GM21825 (cell line): ENCODE measurements around the gene GRAMD2A.
"Not testable (repeated sequence)": the region's sequence is repeated elsewhere in the genome, so short reads cannot be mapped to it uniquely, and the experiment has no call there.

Source experiments
- ATAC-seq: cut with Tn5 transposase; IDR thresholded peaks from one replicate; pipeline ENCODE4 v1.9.1; 2021; ENCODE audit warnings: mild to moderate bottlenecking, moderate library complexity; ENCODE audit not compliant: unreplicated experiment

The GRAMD2A gene

DNA sequence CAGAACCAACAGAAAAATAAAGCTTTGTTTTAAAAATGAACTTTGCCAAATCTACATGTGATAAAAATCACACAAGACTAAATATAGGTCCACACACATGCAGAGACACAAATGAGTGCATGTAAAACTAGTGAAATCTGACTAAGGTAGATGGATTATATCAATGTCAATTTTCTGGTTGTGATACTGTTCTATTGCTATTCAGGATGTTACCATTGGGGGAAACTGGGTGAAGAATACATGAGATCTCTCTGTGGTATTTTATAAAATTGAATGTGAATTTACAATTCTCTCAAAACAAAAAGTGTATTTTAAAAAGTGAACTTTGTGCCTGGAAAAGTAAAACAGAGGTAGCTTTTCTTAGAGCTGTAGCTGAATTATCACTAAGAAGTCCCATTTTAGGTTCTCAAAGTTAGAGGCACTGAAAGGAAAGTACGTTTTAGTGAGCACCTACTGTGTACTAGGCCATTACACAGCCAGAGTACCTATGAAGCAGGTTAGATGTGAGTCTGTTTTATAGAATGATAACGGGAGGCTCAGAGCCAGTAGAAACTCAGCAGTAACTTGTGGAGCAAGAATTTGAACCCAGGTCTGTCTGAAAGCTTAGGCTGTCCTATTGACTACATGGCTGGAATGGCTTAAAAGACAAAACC lies 8.2 kb downstream of the GRAMD2A start:
- ATAC-seq = no peak

DNA sequence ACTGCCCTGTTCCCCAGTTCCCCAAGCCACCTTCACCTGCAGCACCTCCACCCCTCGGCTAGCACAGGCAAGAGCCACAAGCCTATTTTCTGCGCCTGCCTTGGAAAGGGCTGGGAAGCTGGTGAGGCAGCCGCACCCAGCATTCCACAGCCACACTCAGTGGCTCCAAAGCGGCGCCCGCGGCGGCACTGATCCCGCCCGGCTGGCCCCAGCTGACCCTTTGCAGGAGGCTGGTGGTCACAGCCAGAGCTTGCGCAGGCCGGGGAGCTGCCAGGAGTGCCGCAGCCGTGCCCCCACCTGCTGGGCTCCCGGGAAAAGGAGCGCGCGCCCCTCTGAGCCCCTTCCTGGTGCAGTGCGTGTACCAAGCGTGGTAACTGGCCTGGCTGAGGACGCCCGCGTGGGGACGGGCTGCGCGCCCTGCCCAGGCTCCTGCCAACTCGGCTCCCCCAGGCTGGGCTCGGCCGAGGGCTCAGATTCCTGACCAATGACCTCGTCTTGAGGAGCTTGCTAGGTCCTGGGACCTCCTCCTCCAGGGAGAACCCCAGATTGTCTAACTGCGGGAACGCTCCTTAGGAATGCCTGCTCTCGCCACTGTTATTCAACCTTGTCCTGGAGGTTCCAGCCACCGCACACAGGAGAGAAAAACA lies 13.3 kb downstream of the GRAMD2A start:
- no peak for ATAC-seq

DNA sequence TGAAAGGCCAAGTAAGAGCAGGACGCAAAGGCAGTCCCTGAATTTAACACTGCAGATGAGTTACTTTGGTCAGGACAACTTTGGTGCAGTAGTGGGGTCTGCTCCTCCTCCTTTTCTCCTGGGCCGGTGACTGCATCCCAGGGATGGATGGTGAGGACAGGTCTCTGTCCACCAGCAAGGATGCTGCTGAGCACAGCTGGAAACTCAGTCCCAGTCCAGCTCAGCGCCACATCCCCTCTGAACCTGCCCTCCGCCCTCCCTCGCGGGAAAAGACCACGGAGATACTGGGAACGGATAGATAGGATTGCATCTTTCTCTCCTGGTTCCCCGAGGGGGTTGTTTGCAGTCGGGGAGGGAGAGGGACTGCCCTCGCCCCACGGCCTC lies 13.8 kb downstream of the GRAMD2A start:
- ATAC-seq = no peak

DNA sequence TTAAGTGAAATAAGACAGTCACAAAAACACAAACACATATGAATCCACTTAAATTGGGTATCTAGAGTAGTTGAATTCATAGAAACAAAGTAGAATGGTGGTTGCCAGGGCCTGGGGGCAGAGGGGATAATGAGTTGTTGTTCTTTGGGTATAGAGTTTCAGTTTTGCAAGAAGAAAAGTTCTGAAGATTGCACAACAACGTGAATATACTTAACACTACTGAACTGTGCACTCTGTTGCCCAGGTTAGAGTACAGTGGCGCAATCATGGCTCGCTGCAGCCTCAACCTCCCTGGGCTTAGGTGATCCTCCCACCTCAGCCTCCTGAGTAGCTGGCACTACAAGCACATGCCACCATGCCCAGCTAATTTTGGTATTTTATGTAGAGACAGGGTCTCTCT lies 14.9 kb downstream of the GRAMD2A start:
- no peak for ATAC-seq

DNA sequence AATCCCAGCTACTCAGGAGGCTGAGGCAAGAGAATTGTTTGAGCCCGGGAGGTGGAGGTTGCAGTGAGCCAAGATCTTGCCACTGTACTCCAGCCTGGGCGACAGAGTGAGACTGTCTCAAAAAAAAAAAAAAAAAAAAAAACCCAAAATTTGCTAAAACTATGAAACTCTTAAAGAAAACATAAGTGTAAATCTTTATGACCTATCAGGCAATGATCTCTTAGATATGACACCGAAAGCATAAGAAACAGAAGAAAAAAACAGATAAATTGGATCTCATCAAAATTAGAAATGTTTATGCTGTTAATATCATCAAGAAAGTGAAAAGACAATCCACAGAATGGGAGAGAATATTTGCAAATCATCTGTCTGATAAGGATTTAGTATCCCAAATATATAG lies 15.3 kb downstream of the GRAMD2A start:
- no peak for ATAC-seq

DNA sequence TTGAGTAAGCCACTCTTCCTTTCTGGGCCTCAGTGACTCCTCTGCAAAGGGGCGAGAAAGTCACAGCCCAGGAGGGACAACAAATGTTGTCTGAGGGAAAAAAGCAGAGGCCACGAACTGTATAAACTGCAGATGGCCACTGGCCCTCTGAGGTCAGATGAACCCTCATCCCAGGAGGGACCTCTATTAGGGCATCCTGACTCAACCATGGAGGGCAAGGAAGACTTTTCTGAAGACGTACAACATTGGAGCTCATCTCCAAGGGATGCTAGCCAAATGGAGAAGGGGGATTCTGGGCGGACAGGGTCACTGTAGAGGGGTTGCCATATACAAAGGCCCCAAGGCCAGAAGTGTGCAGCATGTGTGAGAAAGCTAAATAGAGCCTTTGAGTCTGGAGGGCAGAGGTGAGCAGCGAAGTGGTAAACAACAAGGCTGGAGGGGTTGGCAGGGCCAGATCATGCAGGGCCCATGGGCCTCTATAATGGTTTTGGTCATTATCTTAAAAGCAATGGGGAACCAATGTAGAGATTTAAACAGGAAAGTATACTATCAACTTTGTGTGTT lies 16.7 kb downstream of the GRAMD2A start:
- no peak for ATAC-seq

DNA sequence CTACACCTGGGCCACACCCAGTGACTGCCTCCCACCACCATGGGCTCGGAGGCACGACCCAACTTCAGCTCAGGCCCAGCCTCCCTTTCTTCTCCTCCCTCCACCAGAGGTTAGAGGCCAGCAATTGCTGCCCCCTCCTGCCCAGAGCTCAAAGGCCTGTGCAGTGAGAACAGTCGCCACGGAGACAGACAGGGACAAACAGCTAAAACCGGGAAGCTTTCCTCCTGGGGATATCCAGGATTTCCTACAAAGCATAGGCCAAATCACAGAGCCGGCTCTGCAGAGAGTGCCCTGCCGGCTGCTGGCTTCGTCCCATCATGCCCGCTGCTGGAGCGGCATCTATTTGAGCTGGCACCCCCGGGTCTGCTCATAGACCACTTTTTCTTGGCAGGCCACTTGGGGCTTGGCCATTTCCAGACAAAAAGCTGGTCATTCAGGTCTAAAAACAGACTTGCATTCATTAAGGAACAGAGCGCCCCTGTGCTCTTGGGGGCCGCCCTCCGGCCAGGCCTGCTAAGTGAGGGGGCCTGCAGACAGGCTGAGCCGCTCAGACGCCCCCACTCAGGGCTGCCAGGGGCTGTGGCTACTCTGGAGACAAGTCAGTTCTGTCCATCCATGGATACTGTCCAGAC lies 17.5 kb downstream of the GRAMD2A start:
- ATAC-seq = no peak

DNA sequence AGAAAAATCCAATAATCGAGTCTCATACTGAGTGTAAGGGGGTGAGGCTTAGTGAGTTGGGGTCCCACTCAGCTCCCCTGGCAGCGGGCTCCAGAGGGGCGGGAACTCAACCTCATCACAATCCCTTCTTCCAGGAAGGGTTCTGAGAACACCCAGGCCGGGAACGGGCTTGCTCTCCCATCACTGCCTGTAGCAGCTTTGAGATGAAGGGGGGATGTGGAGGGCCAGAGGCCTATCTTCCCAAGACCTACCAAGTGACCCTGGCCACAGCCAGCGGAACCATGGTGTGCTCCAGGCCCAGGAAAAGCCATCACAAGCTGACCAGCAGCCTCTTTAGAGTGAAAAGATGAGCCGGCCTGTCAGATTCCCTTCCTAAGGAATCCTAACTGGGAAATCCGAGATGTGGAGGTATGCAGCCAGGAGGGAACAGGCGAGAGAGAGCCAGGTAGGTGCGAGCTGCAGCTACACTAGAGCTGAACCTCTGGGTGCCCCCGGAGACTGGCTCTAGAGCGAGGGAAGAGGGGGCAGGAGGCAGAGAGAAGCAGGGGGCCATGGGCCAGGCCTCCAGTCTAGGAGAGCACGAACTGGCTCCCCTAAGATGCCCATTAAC lies 18.5 kb downstream of the GRAMD2A start:
- no peak for ATAC-seq

DNA sequence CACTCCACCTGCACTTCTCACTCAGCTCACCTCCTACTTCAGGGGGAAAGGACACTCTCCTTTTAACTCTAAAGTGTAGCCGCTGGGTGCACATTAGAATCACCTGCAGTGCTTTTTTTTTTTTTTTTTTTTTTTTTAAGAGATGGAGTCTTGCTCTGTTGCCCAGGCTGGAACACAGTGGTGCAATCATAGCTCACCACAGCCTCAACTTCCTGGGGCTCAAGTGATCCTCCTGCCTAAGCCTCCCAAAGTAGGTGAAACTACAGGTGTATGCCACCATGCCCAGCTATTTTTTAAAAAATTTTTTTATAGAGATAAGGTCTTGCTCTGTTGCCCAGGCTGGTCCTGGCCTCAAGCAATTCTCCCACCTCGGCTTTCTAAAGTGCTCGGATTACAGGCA lies 20.8 kb downstream of the GRAMD2A start:
- ATAC-seq = no peak

DNA sequence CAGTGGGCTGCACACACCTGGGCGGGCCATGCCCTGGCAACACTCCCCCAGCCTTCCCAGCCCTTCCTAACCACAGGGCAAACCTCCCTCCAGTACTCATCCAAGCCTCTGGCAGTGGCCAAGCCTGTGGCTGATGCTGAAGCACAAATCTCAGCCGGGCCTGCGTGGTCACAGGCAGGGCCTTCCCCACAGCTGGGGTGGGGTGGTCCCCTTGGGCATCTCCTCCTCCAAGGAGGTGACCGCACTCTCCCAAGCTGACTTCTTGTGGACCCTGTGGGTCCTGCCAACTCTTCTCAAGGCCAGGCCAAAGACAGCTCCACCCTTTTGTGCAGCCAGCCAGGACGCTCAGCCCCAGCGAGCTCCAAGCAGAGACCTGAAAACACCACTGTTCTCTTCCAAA lies 21.4 kb downstream of the GRAMD2A start:
- ATAC-seq = no peak

DNA sequence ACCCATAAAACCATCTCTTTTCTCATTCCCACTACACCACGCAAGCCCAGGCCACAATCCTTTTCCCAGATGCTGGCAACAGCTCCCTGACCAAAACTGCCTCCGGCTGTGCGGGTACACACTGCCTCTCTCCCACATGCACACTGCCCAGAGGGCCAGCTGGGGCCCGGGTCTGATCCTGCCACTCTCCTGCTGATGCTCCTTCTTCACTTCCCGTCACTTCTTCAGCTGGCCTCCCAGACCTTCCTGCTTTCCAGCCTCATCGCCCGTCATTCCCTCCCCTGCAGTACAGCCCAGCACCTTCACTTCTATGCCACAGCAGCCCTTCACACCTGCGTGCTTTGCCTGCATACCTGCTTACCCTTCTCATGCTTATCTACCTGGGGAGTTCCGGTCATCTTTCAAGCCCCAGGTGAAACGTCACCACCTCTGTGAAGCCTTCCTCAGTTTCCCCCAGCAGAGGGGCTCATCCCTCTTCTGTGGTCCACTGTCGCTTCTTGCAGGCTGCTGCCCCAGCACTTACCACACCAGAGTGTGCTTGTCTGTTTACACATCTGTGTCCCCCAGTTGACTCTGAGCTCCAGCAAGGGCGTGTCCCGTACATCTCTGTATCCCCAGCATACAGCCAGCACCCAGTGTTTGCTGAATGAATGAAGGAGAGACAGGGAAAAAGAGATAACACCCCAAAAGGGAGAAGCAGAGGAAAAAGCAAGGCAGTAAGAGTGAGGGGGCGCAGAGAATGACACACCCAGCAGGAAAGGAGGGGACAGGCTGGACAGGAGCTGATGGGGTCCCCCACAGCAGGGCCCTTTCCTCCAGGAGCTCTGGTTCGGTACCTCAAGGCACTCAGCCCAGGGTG lies 22.2 kb downstream of the GRAMD2A start:
- ATAC-seq = no peak

DNA sequence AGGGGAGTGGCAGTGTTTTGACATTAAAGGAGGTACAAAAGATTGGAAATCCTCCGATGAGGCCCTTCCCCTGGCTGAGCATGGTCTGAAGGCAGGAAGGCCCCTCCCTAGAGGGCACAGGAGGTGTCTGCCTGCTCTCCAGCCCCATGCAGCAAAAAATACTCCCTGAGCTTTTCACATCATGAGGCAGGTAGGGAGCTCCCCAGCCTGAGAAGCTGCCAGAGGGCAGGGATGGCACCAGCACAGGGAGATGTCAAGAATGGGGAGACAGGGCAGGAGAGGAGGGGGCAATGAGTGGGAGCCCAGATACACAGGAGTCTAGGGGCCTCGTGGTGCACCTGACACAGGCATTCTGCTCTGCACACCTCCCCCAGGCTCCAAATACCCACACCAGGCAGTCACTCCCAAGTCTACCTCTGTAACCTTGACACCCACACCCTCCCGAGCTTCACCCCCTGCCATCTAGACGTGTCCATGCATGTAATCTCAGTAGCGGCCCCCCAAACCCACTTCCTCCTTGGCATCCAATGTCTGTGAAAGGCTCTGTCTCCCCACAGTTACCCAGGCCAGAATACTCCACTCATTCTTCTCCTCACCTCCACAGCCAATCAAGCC lies 22.9 kb downstream of the GRAMD2A start:
- no peak for ATAC-seq

DNA sequence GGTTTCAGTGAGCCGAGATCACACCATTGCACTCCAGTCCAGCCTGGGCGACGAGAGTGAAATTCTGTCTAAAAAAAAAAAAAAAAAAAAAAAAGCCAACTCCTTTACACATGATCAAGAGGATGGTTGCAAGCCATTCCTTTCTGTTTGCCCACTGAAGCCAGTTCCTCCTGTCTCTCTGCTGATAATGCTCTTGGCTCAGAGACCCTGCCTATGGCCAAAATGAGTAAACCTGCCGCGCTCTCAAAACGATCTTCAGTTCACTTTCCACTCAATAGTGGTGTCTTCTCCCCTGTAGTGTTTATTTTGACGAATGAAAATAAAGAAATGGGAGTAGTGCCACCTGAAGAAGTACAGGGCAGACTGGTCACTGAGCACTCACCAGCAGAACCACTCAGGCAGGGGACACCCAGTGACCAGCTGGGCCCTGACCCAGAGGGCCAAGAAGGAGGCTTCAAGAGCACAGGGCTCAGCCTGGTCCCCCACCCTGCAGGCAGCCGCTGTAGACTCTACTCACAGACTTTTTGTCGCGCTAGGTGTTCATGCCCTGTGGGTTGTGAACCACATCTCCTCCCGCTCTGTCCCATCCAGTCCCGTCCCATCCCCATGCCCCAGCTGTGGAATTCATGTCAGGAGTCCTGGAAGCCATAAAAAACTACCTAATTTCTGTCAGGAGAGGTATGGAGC lies 23.6 kb downstream of the GRAMD2A start:
- ATAC-seq = no peak

DNA sequence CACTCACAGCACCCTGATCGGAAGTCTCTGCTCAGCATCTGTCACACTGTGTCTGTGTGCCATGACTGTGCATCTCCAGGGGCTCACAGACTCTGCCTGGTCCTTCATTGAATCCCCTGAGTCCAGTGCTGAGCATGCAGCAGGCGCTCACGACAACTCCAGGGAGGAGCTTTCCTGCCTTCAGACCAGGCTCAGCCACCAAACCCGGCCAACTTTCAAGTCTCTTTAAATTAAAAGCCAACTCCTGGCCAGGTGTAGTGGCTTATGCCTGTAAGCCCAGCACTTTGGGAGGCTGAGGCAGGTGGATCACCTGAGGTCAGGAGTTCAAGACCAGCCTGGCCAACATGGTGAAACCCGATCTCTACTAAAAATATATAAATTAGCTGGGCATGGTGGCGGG lies 24.2 kb downstream of the GRAMD2A start:
- no peak for ATAC-seq

DNA sequence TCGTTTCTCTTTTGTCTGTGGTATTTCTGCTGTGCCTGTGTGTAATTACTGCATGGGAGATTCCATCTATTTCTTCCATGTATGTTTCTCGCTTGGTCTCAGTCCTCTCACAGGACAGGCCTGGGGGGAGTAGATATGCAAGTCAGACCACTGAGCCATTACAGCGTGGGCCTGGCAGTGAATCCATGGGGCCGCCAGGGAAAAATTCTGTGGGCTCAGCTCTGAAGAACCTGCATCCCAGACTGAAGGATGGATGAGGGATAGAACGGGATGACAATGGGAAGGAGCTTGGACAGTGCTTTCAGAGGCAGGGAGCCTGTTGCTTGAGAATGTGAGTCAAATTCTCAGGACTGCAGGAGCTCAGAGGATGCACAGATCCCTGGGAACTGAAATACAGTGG lies 24.8 kb downstream of the GRAMD2A start:
- ATAC-seq = no peak

DNA sequence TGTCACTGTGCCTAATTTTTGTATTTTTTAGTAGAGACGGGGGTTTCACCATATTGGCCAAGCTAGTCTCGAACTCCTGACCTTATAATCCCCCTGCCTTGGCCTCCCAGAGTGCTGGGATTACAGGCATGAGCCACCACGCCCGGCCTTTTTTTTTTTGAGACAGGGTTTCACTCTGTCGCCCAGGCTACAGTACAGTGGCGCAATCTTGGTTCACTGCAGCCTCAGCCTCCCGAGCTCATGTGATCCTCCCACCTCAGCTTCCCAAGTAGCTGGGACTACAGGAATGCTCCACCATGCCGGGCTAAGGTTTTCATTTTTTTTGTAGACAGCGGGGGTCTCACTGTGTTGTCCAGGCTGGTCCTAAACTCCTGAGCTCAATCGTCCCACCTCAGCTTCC lies 25.6 kb downstream of the GRAMD2A start:
- ATAC-seq = not testable (repeated sequence)

DNA sequence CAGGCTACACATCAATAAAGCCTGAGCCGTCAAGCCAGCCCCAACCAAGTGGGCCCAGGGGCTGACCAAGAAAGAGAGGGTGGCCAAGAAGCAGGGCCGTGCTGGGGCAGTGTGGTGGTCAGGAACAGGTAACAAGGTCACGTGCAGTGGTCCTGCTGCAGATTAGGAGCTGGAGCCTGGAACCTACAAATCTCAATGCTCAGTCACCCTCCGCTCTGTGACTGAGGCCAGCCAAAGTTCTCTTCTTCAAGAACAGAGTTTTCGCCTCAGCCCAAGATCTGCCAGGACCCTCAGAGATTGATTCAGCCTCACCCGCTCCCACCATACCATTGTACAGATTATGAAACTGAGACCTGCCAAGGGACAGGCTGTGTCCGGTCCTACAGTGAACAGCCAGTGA lies 26.9 kb downstream of the GRAMD2A start:
- no peak for ATAC-seq

DNA sequence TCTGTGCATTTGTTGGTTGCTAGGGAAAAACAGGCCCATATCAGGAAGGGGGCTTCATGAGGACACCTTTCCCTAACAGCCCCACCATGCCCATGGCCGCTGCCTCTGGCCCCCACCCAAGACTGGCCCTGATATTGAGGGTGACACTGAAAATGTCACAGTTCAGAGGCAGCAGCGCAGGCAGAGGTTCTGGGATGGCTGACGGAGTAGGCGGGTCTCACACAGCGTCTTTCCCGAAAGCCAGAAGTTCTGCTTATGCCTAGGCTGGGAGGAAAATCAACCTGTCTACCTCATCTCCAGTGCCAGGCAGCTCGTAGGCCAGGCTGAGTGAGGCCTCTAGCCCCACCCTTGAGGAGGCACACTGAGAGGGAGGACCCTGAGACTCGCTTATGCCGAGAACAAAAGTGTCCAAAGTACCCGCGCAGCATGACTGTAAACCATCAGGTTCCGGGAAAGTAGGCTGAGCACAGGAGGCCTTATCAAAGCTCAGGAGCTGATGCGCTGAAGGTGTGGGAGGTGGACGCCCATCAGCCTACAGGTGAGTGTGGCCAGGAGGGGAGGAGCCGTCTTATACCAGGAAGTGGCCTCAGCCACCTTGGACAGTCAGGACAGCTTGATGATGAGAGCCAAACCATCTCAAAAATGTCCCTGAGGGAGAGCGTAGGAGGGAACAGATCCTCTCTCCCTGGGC lies 27.5 kb downstream of the GRAMD2A start:
- no peak for ATAC-seq

DNA sequence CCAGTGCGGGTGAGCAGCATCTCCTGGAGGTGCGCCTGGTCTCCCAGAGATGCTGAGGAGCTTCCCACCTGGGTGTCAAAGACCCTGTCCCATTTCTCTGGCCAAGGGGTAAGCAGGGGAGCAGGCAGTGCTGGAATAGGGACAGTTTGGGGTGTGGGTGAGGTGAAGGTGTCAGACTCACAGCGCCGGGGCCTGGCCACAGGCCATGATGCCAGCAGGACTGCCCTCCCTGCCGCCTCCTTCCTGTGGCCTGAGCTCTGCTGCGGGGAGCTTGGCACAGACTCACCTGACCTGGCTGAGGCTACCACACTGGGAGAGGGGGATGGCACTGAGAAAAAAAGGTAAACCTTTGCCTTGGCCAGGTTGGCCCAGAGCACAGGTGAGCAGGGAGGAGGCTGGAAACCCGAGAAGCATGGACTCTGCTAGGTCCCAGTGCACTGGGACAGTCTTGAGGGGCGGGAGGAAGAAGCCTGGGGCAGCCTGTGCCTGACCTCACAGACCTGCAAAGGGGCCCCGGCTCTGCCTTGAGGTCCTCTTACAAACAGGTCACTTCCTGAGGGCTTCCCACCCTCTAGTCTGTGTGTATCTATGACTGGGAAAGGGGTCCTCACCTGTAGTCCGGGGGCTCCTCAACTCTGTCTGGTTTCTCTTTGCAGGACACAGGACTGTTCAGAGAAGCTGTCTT lies 28.2 kb downstream of the GRAMD2A start:
- ATAC-seq = no peak
